HUES48 (cell line): ENCODE results near the gene GPR158.

Experiments used
- H3K27ac ChIP-seq: one replicate; pipeline ENCODE4 v1.7.0; 2013; ENCODE audit warnings: low read depth, low read length, inconsistent platforms
- H3K27me3 ChIP-seq: 2 replicates; pipeline ENCODE4 v1.6.1; 2013; ENCODE audit warnings: mild to moderate bottlenecking, low read length; ENCODE audit not compliant: control insufficient read depth, insufficient read depth
- H3K36me3 ChIP-seq: 2 replicates; pipeline ENCODE4 v1.6.1; 2013; ENCODE audit warnings: low read length; ENCODE audit not compliant: control insufficient read depth, insufficient read depth
- H3K4me1 ChIP-seq: 2 replicates; pipeline ENCODE4 v1.6.1; 2013; ENCODE audit warnings: mild to moderate bottlenecking, low read length; ENCODE audit not compliant: control insufficient read depth, insufficient read depth
- H3K4me3 ChIP-seq: 2 replicates; pipeline ENCODE4 v1.5.1; 2013; ENCODE audit warnings: mild to moderate bottlenecking, low read depth, low read length
- H3K9ac ChIP-seq: 2 replicates; pipeline ENCODE4 v1.6.1; 2013; ENCODE audit warnings: mild to moderate bottlenecking, low read depth, low read length, moderate library complexity
- H3K9me3 ChIP-seq: 2 replicates; pipeline ENCODE4 v1.6.1; 2013; ENCODE audit warnings: low read length; ENCODE audit not compliant: control insufficient read depth, insufficient read depth

Gene GPR158

GRCh38 chr10:25209618-25210017 lies 34.8 kb downstream of the GPR158 start:
- Histone ChIP-seq H3K27ac (no peak overlapping the region), H3K4me1 (peaks cover 4% of the 10 kb centered on the region; the same call in 1 of the 2 replicates), H3K27me3 (no peaks in the 10 kb centered on the region), H3K4me3 (no peak overlapping the region), H3K9me3 (no peaks in the 10 kb centered on the region), H3K36me3 (no peaks in the 10 kb centered on the region), H3K9ac (no peak overlapping the region)

GRCh38 chr10:25210265-25210664 lies 35.5 kb downstream of the GPR158 start:
- no peaks in the 10 kb centered on the region for H3K27me3 ChIP-seq
- no peak overlapping the region for H3K9ac ChIP-seq
- H3K36me3 ChIP-seq, result no peaks in the 10 kb centered on the region
- H3K4me1 ChIP-seq, result peaks cover 4% of the 10 kb centered on the region; the same call in 1 of the 2 replicates
- H3K9me3 ChIP-seq, result no peaks in the 10 kb centered on the region
- H3K27ac ChIP-seq, result no peak overlapping the region
- H3K4me3 ChIP-seq, result no peak overlapping the region

- Histone ChIP-seq H3K9me3 (no peaks in the 10 kb centered on the region), H3K36me3 (no peaks in the 10 kb centered on the region), H3K27me3 (no peaks in the 10 kb centered on the region), H3K27ac (no peak overlapping the region), H3K4me3 (no peak overlapping the region), H3K4me1 (no peaks in the 10 kb centered on the region), H3K9ac (no peak overlapping the region)
These were observed 45.4 kb downstream of the GPR158 start for GRCh38 chr10:25220156-25220555.

GRCh38 chr10:25222085-25222660 lies 47.4 kb downstream of the GPR158 start:
- no peak overlapping the region for H3K9ac ChIP-seq
- no peaks in the 10 kb centered on the region for H3K36me3 ChIP-seq
- no peaks in the 10 kb centered on the region for H3K9me3 ChIP-seq
- H3K4me3 ChIP-seq, result no peak overlapping the region
- H3K27ac ChIP-seq, result no peak overlapping the region
- no peaks in the 10 kb centered on the region for H3K4me1 ChIP-seq
- no peaks in the 10 kb centered on the region for H3K27me3 ChIP-seq

DNA sequence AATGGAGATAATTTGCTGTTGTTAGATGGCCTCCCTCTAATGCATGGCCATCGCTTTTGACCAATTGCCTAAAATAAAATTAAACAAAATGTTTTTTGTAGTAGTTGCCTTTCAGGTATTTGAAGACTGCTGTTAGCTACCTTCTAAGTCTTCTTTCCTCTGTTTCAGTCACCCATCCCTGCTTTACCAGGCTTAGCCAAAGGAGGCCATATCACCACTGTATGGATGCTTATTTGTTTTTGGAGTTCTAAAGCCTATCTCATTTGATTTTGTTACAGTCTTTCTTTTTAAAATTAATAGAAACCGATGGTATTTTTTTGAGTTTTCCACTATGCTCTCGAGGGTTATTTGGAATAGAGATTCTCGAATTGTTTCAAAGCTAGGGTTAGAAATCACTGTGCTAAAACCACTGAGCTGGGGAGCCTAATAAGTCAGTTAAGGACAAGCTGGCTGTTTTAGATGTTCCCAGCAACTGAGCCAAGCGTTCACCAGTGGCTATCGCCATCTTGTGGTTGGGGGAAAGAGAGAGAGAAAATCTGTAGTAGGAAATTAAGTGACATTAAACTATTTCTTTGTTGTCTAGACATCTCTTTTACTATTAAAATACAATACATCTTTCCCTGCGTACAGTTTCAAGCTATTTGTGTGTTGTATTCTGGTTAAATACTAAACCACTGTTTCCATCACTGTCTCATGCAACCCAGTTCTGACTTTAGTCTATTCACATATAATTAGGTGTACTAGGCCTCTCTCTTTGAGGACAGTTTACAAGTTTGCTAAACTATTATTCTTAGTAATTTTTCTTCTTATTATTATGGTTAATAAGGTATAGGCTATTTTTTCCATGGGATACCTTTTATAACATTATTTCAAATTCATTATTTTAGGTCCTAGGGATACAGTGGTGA lies 52.2 kb downstream of the GPR158 start:
- Histone ChIP-seq H3K9me3 (no peaks in the 10 kb centered on the region), H3K9ac (no peak overlapping the region), H3K36me3 (no peaks in the 10 kb centered on the region), H3K4me3 (no peak overlapping the region), H3K4me1 (no peaks in the 10 kb centered on the region), H3K27ac (no peak overlapping the region), H3K27me3 (no peaks in the 10 kb centered on the region)

DNA sequence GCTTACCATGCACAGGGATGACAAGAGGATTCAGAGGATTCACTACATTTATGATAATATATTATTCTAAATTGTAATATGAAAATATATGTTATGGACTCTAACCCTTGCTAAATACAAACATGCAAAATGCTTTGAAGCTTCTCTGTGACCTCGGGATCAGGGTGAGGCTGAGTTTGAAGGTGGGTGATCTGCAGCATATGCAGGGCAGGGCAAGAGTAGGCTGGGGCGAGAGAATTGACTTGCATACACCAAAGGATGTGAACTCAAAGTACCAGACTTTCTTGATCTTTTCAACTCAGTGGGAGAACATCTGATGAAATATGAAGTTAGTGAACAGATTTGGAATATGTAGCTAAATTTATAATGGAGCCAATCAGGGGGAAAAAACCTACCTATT lies 57.0 kb downstream of the GPR158 start:
- Histone ChIP-seq H3K36me3 (no peaks in the 10 kb centered on the region), H3K27me3 (no peaks in the 10 kb centered on the region), H3K27ac (no peak overlapping the region), H3K4me3 (no peak overlapping the region), H3K4me1 (no peaks in the 10 kb centered on the region), H3K9me3 (no peaks in the 10 kb centered on the region), H3K9ac (no peak overlapping the region)

- Histone ChIP-seq H3K27ac (no peak overlapping the region), H3K27me3 (no peaks in the 10 kb centered on the region), H3K36me3 (no peaks in the 10 kb centered on the region), H3K4me1 (no peaks in the 10 kb centered on the region), H3K9me3 (no peaks in the 10 kb centered on the region), H3K4me3 (no peak overlapping the region), H3K9ac (no peak overlapping the region)
These were observed 57.4 kb downstream of the GPR158 start for GRCh38 chr10:25232204-25232603.

GRCh38 chr10:25245165-25245564 lies 70.4 kb downstream of the GPR158 start:
- no peak overlapping the region for H3K27ac ChIP-seq
- no peaks in the 10 kb centered on the region for H3K36me3 ChIP-seq
- H3K4me3 ChIP-seq, result no peak overlapping the region
- no peaks in the 10 kb centered on the region for H3K27me3 ChIP-seq
- H3K9ac ChIP-seq, result no peak overlapping the region
- H3K9me3 ChIP-seq, result no peaks in the 10 kb centered on the region
- H3K4me1 ChIP-seq, result no peaks in the 10 kb centered on the region

DNA sequence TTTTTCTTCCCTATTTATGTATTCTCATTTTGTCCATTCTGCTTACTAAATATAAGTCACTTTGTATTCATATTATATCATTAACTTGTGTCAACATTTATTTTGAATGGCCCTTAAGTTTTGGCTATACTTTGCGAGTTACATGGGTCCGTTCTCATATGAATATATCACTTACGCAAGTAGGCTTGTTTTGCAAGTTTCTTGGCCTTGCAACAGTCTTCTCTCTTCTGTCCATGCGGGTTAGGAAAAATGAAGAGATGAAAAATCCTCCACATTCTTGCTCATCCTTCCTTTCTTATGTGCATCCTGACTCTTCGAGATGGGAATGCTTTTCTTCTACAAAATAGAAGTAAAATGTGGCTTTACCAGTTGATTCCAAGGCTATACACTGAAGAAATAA lies 82.8 kb downstream of the GPR158 start:
- no peak overlapping the region for H3K9ac ChIP-seq
- H3K4me1 ChIP-seq, result no peaks in the 10 kb centered on the region; the same call in 1 of the 2 replicates
- H3K9me3 ChIP-seq, result no peaks in the 10 kb centered on the region
- no peaks in the 10 kb centered on the region for H3K27me3 ChIP-seq
- H3K27ac ChIP-seq, result no peak overlapping the region
- H3K4me3 ChIP-seq, result no peak overlapping the region
- H3K36me3 ChIP-seq, result no peaks in the 10 kb centered on the region

DNA sequence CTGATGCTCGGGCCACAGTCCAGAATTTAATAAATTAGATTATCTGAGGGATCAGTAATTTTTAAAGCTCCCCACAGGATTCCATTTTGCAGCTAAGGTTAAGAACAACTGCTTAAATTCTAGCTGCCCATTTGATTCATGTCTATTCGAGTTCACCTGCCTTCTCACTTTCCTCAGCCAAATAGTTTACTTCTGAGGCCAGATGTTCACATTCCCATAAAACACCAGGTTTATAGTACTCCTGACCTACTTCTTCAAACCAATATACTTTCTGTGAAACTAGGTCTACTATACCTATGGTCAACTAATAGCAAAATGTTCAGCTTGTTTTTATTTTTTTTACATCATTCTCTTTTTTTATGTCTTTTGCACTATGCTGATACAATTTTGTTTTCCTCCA lies 86.3 kb downstream of the GPR158 start:
- H3K4me1 ChIP-seq, result no peaks in the 10 kb centered on the region
- H3K4me3 ChIP-seq, result no peak overlapping the region
- no peak overlapping the region for H3K27ac ChIP-seq
- no peak overlapping the region for H3K9ac ChIP-seq
- H3K36me3 ChIP-seq, result no peaks in the 10 kb centered on the region
- no peaks in the 10 kb centered on the region for H3K27me3 ChIP-seq
- no peaks in the 10 kb centered on the region for H3K9me3 ChIP-seq

GRCh38 chr10:25261558-25261957 lies 86.8 kb downstream of the GPR158 start:
- Histone ChIP-seq H3K27ac (no peak overlapping the region), H3K9ac (no peak overlapping the region), H3K27me3 (no peaks in the 10 kb centered on the region), H3K4me3 (no peak overlapping the region), H3K4me1 (no peaks in the 10 kb centered on the region), H3K9me3 (no peaks in the 10 kb centered on the region), H3K36me3 (no peaks in the 10 kb centered on the region)
